Activated CD8-positive, alpha-beta T cell treated with anti-CD3 and anti-CD28 coated beads for 36 hours (primary cell): Measurements from ENCODE around the gene NDUFS5. TPM values are rescaled to one million over a fixed set of nuclear protein-coding genes. Genes with fewer than 3 reads are reported as not detected.
"Not testable (repeated sequence)": the region's sequence is repeated elsewhere in the genome, so short reads cannot be mapped to it uniquely, and the experiment has no call there.

Experiments
- ATAC-seq: fragments of 200-7000 bp; cut with Tn5 transposase; one replicate; pipeline ENCODE4 v1.10.0; 2021; ENCODE audit warnings: mild to moderate bottlenecking, moderate library complexity
- CTCF ChIA-PET: fragments of 350-600 bp; sonication (Branson Sonifier 250); formaldehyde crosslinking; loops from one replicate; lab custom pipeline; 2021; ENCODE audit warnings: antibody characterized with exemption; lab: Charles Lee
- POLR2A ChIA-PET: fragments of 350-600 bp; sonication (Branson Sonifier 250); formaldehyde crosslinking; loops from one replicate; lab custom pipeline; 2021; ENCODE audit warnings: antibody characterized with exemption; lab: Charles Lee
- DNase-seq: peaks from one replicate; pipeline ENCODE4 v3.0.0-alpha.2; 2020
- H3K27ac Mint-ChIP-seq: one replicate; pipeline ENCODE4 v1.8.0; 2021; ENCODE audit warnings: mild to moderate bottlenecking, mixed read lengths
- H3K27me3 Mint-ChIP-seq: one replicate; pipeline ENCODE4 v1.8.0; 2021; ENCODE audit warnings: mixed read lengths
- H3K36me3 Mint-ChIP-seq: one replicate; pipeline ENCODE4 v1.8.0; 2021; ENCODE audit warnings: low read depth, mixed read lengths
- H3K4me1 Mint-ChIP-seq: one replicate; pipeline ENCODE4 v1.8.0; 2021; ENCODE audit warnings: low read depth, mixed read lengths
- H3K4me3 Mint-ChIP-seq: one replicate; pipeline ENCODE4 v1.8.0; 2021; ENCODE audit warnings: mild to moderate bottlenecking, moderate library complexity, mixed read lengths
- H3K9me3 Mint-ChIP-seq: one replicate; pipeline ENCODE4 v1.8.0; 2021; ENCODE audit warnings: mixed read lengths
- intact Hi-C: fragments of 100-400 bp; cut with micrococcal nuclease; formaldehyde crosslinking; loops from one replicate; pipeline ENCODE4 v1.10.0; 2022
- total RNA-seq, 2 experiments: library from RNA; stranded (reverse); gene quantifications; one replicate each; pipeline ENCODE4 v1.2.3, GENCODE V29; 2021
- TF ChIP-seq, protein P1 (sequence below): fragments of 200-600 bp; IDR thresholded peaks from one replicate; pipeline ENCODE4 v1.8.0; 2022; ENCODE audit warnings: antibody characterized with exemption, mild to moderate bottlenecking

NDUFS5 gene
- total RNA-seq = 100 to 1,000 TPM; 153 to 178 TPM

DNA sequence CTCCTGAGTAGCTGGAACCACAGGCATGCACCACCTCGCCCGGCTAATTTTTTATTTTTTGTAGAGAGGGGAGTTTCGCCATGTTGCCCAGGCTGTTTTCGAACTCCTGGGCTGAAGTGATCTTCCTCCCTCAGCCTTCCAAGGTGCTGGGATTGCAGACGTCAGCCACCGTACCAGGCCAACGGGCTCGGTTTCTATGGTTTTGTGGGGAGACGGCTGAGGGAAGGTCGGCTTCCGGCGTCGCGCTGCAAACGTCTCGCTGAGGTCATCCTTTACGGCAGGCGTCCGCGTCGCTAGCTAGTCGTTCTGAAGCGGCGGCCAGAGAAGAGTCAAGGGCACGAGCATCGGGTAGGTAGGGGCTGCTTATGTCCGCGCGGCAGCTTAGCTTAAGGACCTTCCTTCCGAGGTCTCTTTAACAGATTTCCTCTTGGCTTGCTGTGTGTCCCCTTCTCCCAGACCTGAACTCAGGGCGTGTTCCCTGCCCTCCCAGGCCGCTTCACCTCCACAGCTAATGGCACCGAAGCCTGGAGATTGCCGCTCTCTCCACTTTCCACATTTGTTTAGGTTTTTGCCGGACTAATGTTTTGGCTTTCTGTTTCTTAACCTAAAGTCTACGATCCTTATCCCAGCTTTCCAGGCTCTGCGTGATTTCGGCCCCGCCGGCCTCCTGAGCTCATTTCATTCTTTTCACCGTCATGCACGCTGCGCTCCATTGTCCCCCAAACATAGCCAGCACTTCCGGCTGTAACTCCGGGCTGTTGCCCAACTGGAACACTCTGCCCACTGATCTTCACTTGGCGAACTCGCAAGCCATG, at the start of gene NDUFS5:
Gene NDUFS5, plus strand, starts transcription at position 300 of the 815 bp plus-strand sequence. CDS start 2,375 bp downstream, outside the sequence.
- peak; percentile 92 for DNase-seq
- no peaks in the 10 kb centered on the region for H3K9me3 Mint-ChIP-seq
- ChIA-PET CTCF (interaction anchor here (0.6 to 1.6 kb wide), 9 partner anchors 14 to 632 kb away, joined by 3 to 7 read pairs (median 4); no protein-coding TSS in a partner anchor), POLR2A (interaction anchor here (0.9 to 2.6 kb wide), 8 partner anchors 11 to 467 kb away, joined by 3 to 9 read pairs (median 4); partner anchors contain the start of gene AKIRIN1)
- peak within 1 kb of the TSS; percentile 91 for H3K27ac Mint-ChIP-seq
- peaks cover 22% of the 10 kb centered on the region for H3K4me1 Mint-ChIP-seq
- H3K4me3 Mint-ChIP-seq = peak within 1 kb of the TSS; percentile 88
- ATAC-seq = peak; percentile 96
- H3K27me3 Mint-ChIP-seq = no peaks in the 10 kb centered on the region
- TF ChIP-seq, protein P1, sequence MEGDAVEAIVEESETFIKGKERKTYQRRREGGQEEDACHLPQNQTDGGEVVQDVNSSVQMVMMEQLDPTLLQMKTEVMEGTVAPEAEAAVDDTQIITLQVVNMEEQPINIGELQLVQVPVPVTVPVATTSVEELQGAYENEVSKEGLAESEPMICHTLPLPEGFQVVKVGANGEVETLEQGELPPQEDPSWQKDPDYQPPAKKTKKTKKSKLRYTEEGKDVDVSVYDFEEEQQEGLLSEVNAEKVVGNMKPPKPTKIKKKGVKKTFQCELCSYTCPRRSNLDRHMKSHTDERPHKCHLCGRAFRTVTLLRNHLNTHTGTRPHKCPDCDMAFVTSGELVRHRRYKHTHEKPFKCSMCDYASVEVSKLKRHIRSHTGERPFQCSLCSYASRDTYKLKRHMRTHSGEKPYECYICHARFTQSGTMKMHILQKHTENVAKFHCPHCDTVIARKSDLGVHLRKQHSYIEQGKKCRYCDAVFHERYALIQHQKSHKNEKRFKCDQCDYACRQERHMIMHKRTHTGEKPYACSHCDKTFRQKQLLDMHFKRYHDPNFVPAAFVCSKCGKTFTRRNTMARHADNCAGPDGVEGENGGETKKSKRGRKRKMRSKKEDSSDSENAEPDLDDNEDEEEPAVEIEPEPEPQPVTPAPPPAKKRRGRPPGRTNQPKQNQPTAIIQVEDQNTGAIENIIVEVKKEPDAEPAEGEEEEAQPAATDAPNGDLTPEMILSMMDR = no peak
- H3K36me3 Mint-ChIP-seq = peaks cover 21% of the 10 kb centered on the region
- intact Hi-C loops = no loop called here

- Mint-ChIP-seq H3K27ac (peak overlapping the region; percentile 80), H3K9me3 (peaks cover 10% of the 10 kb centered on the region), H3K4me1 (peaks cover 11% of the 10 kb centered on the region), H3K4me3 (peak overlapping the region; percentile 52)
- POLR2A ChIA-PET = interaction anchor here (0.6 to 1.6 kb wide), 3 partner anchors 13 to 700 kb away, joined by 3 to 4 read pairs (median 4); partner anchors contain the start of gene AKIRIN1
- CTCF ChIA-PET, H3K36me3 Mint-ChIP-seq, H3K27me3 Mint-ChIP-seq, intact Hi-C loops: not testable (repeated sequence)
- peak; percentile 77 for DNase-seq
- ATAC-seq = peak; percentile 85
Measured at GRCh38 chr1:38977399-38978244, 48.5 kb upstream of the NDUFS5 start.

DNA sequence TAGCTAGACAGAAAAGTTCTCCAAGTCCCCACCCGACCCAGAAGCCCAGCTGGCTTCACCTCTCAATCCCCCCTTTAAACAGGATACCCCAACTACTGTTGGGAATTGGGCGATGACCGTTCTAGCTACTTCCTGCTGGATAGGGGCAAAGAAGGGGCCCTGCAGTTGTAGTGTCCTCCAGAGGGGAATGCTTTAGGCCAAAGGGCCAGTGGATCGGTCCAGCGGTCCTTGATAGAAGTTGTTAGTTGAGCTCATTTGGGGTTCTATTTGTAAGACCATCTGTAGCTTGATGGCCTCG, 48.0 kb upstream of the NDUFS5 start:
- CTCF ChIA-PET, intact Hi-C loops, H3K27me3 Mint-ChIP-seq, H3K4me1 Mint-ChIP-seq, ATAC-seq, H3K36me3 Mint-ChIP-seq: not testable (repeated sequence)
- POLR2A ChIA-PET = interaction anchor here (1.6 kb wide), 1 partner anchor 13 kb away, joined by 4 read pairs; the partner anchor contains the start of gene AKIRIN1
- Mint-ChIP-seq H3K4me3 (peak overlapping the region; percentile 52), H3K27ac (peak overlapping the region; percentile 80), H3K9me3 (peaks cover 10% of the 10 kb centered on the region)
- peak; percentile 62 for DNase-seq

DNA sequence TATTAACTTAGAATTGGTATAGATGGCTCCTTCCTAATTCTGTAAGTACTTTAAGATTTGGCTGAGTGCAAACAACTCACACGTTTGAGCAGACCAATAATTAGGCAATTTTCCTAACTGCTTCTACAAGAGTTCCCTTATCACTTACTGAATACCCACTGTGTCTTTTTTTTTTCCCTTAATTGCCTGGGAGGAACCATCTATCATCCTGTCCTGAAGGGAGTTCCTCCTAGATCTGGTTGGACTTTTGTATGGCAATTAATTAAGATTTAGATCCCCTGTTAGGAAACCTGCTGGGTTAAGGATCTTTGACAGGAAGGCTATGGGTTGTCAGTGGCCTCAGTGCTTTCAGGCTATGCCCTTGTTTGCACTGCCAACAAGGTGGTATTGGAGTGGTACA, 46.8 kb upstream of the NDUFS5 start:
- H3K27me3 Mint-ChIP-seq, ATAC-seq, DNase-seq, CTCF ChIA-PET, H3K27ac Mint-ChIP-seq, POLR2A ChIA-PET, H3K4me3 Mint-ChIP-seq, H3K36me3 Mint-ChIP-seq, H3K4me1 Mint-ChIP-seq, intact Hi-C loops: not testable (repeated sequence)
- peaks cover 10% of the 10 kb centered on the region for H3K9me3 Mint-ChIP-seq

GRCh38 chr1:38989979-38990378, 36.2 kb upstream of the NDUFS5 start:
- H3K27me3 Mint-ChIP-seq = peaks cover 2% of the 10 kb centered on the region
- ChIA-PET CTCF (interaction anchor here (1.1 to 1.5 kb wide), 2 partner anchors 10 to 201 kb away, joined by 3 read pairs; no protein-coding TSS in a partner anchor), POLR2A (interaction anchor here (0.9 to 1.5 kb wide), 2 partner anchors 13 to 37 kb away, joined by 3 to 4 read pairs; partner anchors contain the start of gene NDUFS5)
- peak overlapping the region; percentile 92 for H3K27ac Mint-ChIP-seq
- ATAC-seq = no peak
- peaks cover 26% of the 10 kb centered on the region for H3K36me3 Mint-ChIP-seq
- no peaks in the 10 kb centered on the region for H3K9me3 Mint-ChIP-seq
- intact Hi-C loops = no loop called here
- peak overlapping the region; percentile 82 for H3K4me3 Mint-ChIP-seq
- TF ChIP-seq, protein P1 = no peak
- no peak for DNase-seq
- H3K4me1 Mint-ChIP-seq = peaks cover 38% of the 10 kb centered on the region

- Mint-ChIP-seq H3K4me1 (peaks cover 42% of the 10 kb centered on the region), H3K9me3 (no peaks in the 10 kb centered on the region), H3K36me3 (peaks cover 29% of the 10 kb centered on the region), H3K27ac (peak overlapping the region; percentile 92), H3K27me3 (peaks cover 2% of the 10 kb centered on the region), H3K4me3 (peak overlapping the region; percentile 82)
- TF ChIP-seq, protein P1 = no peak
- ChIA-PET POLR2A (interaction anchor here (1.0 to 1.5 kb wide), 2 partner anchors 12 to 37 kb away, joined by 4 read pairs; partner anchors contain the start of gene NDUFS5), CTCF (interaction anchor here (1.1 to 1.5 kb wide), 2 partner anchors 9 to 201 kb away, joined by 3 read pairs; no protein-coding TSS in a partner anchor)
- no peak for DNase-seq
- ATAC-seq = peak; percentile 2
- intact Hi-C loops = no loop called here
Measured at GRCh38 chr1:38990386-38990737, 35.8 kb upstream of the NDUFS5 start.
